NCI-H2227 treated with DMSO at 0.1 percent for 48 hours (cell line): ENCODE data around the gene HBG1.
"Not testable (repeated sequence)": the region's sequence is repeated elsewhere in the genome, so short reads cannot be mapped to it uniquely, and the experiment has no call there.

Source experiments
- DNase-seq: peaks from one replicate; lab custom pipeline; 2025; lab: John Stamatoyannopoulos, UW

Gene HBG1

GRCh38 chr11:5249807-5250396, at the start of gene HBG1:
TSS of gene HBG1 (minus strand) at chr11:5249857. CDS start at chr11:5249804, 53 bp downstream.
- not testable (repeated sequence) for DNase-seq

- no peak for DNase-seq
Measured at GRCh38 chr11:5298451-5298850, 48.8 kb upstream of the HBG1 start.

GRCh38 chr11:5297721-5298323, 48.2 kb upstream of the HBG1 start:
- DNase-seq, result no peak

GRCh38 chr11:5294342-5294995, 44.8 kb upstream of the HBG1 start:
- not testable (repeated sequence) for DNase-seq

GRCh38 chr11:5293028-5293427, 43.4 kb upstream of the HBG1 start:
- DNase-seq, result no peak

- no peak for DNase-seq
Measured at GRCh38 chr11:5291207-5291838, 41.7 kb upstream of the HBG1 start.

- DNase-seq, result no peak
Measured at GRCh38 chr11:5290106-5290505, 40.4 kb upstream of the HBG1 start.

GRCh38 chr11:5289696-5290095, 40.0 kb upstream of the HBG1 start:
- no peak for DNase-seq

GRCh38 chr11:5288906-5289550, 39.4 kb upstream of the HBG1 start:
- DNase-seq, result no peak

- no peak for DNase-seq
Measured at GRCh38 chr11:5288108-5288905, 38.6 kb upstream of the HBG1 start.

- no peak for DNase-seq
Measured at GRCh38 chr11:5286901-5287300, 37.2 kb upstream of the HBG1 start.

GRCh38 chr11:5286351-5286750, 36.7 kb upstream of the HBG1 start:
- no peak for DNase-seq

GRCh38 chr11:5285703-5286340, 36.2 kb upstream of the HBG1 start:
- DNase-seq, result no peak

GRCh38 chr11:5284637-5285036, 35.0 kb upstream of the HBG1 start:
- DNase-seq, result no peak

GRCh38 chr11:5283882-5284281, 34.2 kb upstream of the HBG1 start:
- no peak for DNase-seq

GRCh38 chr11:5283086-5283485, 33.4 kb upstream of the HBG1 start:
- no peak for DNase-seq

- DNase-seq, result no peak
Measured at GRCh38 chr11:5282628-5283027, 33.0 kb upstream of the HBG1 start.

GRCh38 chr11:5281596-5281995, 31.9 kb upstream of the HBG1 start:
- no peak for DNase-seq

- no peak for DNase-seq
Measured at GRCh38 chr11:5280582-5281102, 31.0 kb upstream of the HBG1 start.

- DNase-seq, result no peak
Measured at GRCh38 chr11:5279471-5280090, 29.9 kb upstream of the HBG1 start.
